Measurements from ENCODE around the gene PLCB2. TPM values are rescaled to one million over a fixed set of nuclear protein-coding genes. Genes with fewer than 3 reads are reported as not detected.

PLCB2 gene
- total RNA-seq, 1 experiment from 2014 or later = 7.4 TPM

DNA sequence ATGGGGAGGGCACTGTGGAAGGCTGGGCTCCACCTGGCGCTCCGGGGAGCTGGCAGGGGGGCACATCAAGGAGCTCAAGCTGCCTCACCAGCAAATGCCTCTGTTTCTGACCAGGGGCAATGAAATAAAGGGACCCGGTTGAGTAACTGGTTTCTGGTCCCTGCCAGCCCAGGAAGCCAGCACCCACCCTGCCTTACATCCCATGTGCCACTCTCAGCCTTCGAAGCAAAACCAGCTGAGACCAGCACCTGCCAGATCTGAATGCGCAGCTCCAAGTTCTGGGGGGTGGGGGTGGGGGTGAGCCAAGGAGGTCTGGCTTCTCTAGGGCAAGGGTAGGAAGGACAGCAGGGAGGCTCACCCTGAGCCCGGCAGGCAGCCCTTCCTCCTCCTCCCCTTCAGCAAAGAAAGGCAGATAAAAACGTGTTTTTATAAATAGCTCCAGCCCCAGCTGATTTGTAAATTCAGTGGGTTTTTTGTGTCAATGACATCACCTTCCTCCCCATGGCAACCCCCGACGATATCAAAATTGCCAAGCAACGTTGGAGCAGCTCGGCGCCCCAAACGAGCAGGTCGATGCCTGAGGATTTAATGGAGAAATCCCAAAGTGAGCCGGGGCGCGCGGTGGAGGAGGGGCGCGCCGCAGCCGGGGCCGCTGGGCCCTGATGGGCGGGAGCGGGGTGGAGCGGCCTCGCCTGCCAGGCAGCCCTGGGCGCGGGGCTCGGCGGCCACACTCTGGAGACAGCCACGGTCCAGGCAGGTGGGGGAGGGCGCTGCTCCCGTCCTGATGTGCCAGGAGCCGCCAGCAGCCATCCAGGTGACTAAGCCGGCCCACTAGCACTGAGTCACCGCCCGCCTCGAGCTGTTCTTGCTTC is 69.0 kb downstream of the PLCB2 start, which contains the start of gene PAK6:
TSS of gene PAK6 (plus strand) at position 532 of the 872 bp plus-strand sequence. CDS start 25,723 bp downstream, outside the sequence.
- Histone ChIP-seq H3K4ac (ENCODE audit: low read depth, low read length) (no peak within 1 kb of the TSS), H3K9ac (ENCODE audit: extremely low read depth, insufficient read length, low read length) (peak within 1 kb of the TSS; percentile 3)

More for the DNA sequence above, 69.0 kb downstream of the PLCB2 start, which contains the start of gene PAK6:
- no peaks in the 10 kb centered on the region for H4K20me1 ChIP-seq (ENCODE audit: control insufficient read depth, insufficient read depth, insufficient read length)
- Mint-ChIP-seq H3K4me1 (peaks cover 26 to 29% of the 10 kb centered on the region in 2 experiments), H3K27ac (peak within 1 kb of the TSS; percentile 17 to 59 (median 54); a peak in 3 of 7 replicates), H3K36me3 (ENCODE audit: insufficient read depth in 1 of 3, low read depth in 3 of 3) (peaks cover 0 to 2% (median 0%) of the 10 kb centered on the region in 3 experiments; a peak in 1 of 7 replicates), H3K9me3 (no peaks in the 10 kb centered on the region), H3K4me3 (peak within 1 kb of the TSS; percentile 51 to 72), H3K27me3 (ENCODE audit: low read depth) (peaks cover 18% of the 10 kb centered on the region)
- H4K8ac ChIP-seq (replicated peaks; ENCODE audit: insufficient read length, low read depth, low read length) = no peak within 1 kb of the TSS
- H3T11ph ChIP-seq (ENCODE audit: low read length) = no peak within 1 kb of the TSS
- H4K5ac ChIP-seq (ENCODE audit: insufficient read length, low read depth, low read length) = no peak within 1 kb of the TSS
- H2BK15ac ChIP-seq (ENCODE audit: low read depth, low read length) = no peak within 1 kb of the TSS
- H3K4me1 ChIP-seq (ENCODE audit: insufficient read depth, low read length) = no peaks in the 10 kb centered on the region; the same call in 1 of the 2 replicates
- no peaks in the 10 kb centered on the region for H3K27me3 ChIP-seq (ENCODE audit: insufficient read depth, low read length)
- WGBS (ENCODE audit: extremely low coverage, insufficient read length, low lambda C conversion rate) = no CpG with 5 or more reads among the region's 39 CpGs
- H3K4me2 ChIP-seq (ENCODE audit: insufficient read depth, insufficient read length, low read length) = peak within 1 kb of the TSS; percentile 37
- peak within 1 kb of the TSS; percentile 32 for H3K18ac ChIP-seq (ENCODE audit: insufficient read length, low read depth, low read length)
- H3K27ac ChIP-seq (ENCODE audit: insufficient read length, low read depth, low read length) = no peak within 1 kb of the TSS
- no peak within 1 kb of the TSS for H3K56ac ChIP-seq (ENCODE audit: insufficient read length, low read depth, low read length)
- H2AFZ ChIP-seq (ENCODE audit: low read length) = no peak within 1 kb of the TSS
- no peaks in the 10 kb centered on the region for H3K79me2 ChIP-seq (ENCODE audit: insufficient read depth, low read length)
- H2AK5ac ChIP-seq (ENCODE audit: insufficient read length, low read length) = no peak within 1 kb of the TSS
- H2BK5ac ChIP-seq (ENCODE audit: insufficient read length, low read length) = no peak within 1 kb of the TSS
- peaks cover 8% of the 10 kb centered on the region for H3K23me2 ChIP-seq (ENCODE audit: insufficient read length, low read depth, low read length, poor library complexity, severe bottlenecking)
- TF ChIP-seq CTCF (conservative IDR thresholded peaks at IDR 0.05) = no peak
- H2BK20ac ChIP-seq (ENCODE audit: low read depth, low read length, poor library complexity, severe bottlenecking) = no peak within 1 kb of the TSS
- no peak within 1 kb of the TSS for H2BK120ac ChIP-seq (ENCODE audit: low read depth, low read length, poor library complexity, severe bottlenecking)
- no peak within 1 kb of the TSS for H2BK12ac ChIP-seq (ENCODE audit: insufficient read length, low read depth, low read length)
- H3K14ac ChIP-seq (ENCODE audit: insufficient read depth, low read length) = peak within 1 kb of the TSS; percentile 24
- no peaks in the 10 kb centered on the region for H3K9me3 ChIP-seq (ENCODE audit: control insufficient read depth, low read depth, low read length)
- DNase-seq = peak; percentile 88
- no peaks in the 10 kb centered on the region for H3K79me1 ChIP-seq (ENCODE audit: insufficient read depth, low read depth, low read length, poor library complexity, severe bottlenecking)
- H4K91ac ChIP-seq (ENCODE audit: insufficient read length, low read depth, low read length) = no peak within 1 kb of the TSS
- H3K23ac ChIP-seq (ENCODE audit: insufficient read length, low read depth, low read length) = no peak within 1 kb of the TSS

Other genes starting within 250 kb of the PLCB2 start
- gene BMF, start 199.1 kb downstream of the PLCB2 start, total RNA-seq (2021) = 13.2 and 15.0 TPM in 2 replicates
- gene BUB1B, start 146.9 kb downstream of the PLCB2 start, total RNA-seq (2021) = 83.2 and 86.5 TPM in 2 replicates
- gene PAK6, start 68.9 kb downstream of the PLCB2 start, total RNA-seq (2021) = 7.0 and 7.4 TPM in 2 replicates
- gene ANKRD63, start 24.9 kb downstream of the PLCB2 start, total RNA-seq (2021) = 0.26 and 0.46 TPM in 2 replicates
- gene INAFM2, start 15.8 kb upstream of the PLCB2 start, total RNA-seq (2021) = 23.1 and 25.4 TPM in 2 replicates
- gene CCDC9B, start 33.0 kb upstream of the PLCB2 start, total RNA-seq (2021) = 0.48 and 0.50 TPM in 2 replicates
- gene PHGR1, start 43.1 kb upstream of the PLCB2 start, total RNA-seq (2021) = not detected in 2 replicates
- gene DISP2, start 50.3 kb upstream of the PLCB2 start, total RNA-seq (2021) = 0.59 and 1.3 TPM in 2 replicates
- gene KNSTRN, start 74.8 kb upstream of the PLCB2 start, total RNA-seq (2021) = 53.9 TPM in 2 replicates
- 86.7 and 93.1 TPM in 2 replicates for gene IVD, start 97.9 kb upstream of the PLCB2 start, total RNA-seq (2021)
- gene BAHD1, start 133.0 kb upstream of the PLCB2 start, total RNA-seq (2021) = 52.9 and 54.1 TPM in 2 replicates
- 24.4 and 25.7 TPM in 2 replicates for gene CHST14, start 163.0 kb upstream of the PLCB2 start, total RNA-seq (2021)

Measured in H9 (cell line).